Measurements from ENCODE around the gene NANOS3.

The NANOS3 gene
- long read RNA-seq, result 0 reads

DNA sequence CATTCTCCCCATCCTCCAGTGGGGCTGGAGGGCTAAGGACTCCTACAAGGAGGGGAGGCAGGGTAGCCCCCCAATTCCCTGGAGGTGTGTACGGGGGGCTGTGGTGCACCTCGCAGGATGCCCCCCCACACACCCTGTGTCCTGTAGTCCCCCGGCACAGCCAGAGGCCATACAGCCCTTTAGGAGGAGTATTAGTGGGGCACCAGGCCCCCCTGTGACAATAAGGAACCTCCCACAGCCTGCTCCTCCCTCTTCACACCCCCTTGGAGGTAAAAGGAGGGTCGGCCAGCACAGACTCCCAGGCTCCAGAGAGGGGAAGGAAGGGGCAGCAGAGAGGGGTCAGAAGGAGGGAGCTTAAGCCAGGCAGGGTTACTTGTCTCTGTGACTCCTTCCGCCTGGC, at the start of gene NANOS3:
TSS of gene NANOS3 (plus strand) at position 301 of the 400 bp plus-strand sequence. CDS start 115 bp downstream, outside the sequence.
- no peak within 1 kb of the TSS for H3K27ac ChIP-seq (replicated peaks)
- DNase-seq (ENCODE audit: low read depth in 1 of 2, low spot score in 1 of 2), result no peak
- H3K27me3 ChIP-seq (ENCODE audit: insufficient read depth, poor library complexity, severe bottlenecking), result no peaks in the 10 kb centered on the region

DNA sequence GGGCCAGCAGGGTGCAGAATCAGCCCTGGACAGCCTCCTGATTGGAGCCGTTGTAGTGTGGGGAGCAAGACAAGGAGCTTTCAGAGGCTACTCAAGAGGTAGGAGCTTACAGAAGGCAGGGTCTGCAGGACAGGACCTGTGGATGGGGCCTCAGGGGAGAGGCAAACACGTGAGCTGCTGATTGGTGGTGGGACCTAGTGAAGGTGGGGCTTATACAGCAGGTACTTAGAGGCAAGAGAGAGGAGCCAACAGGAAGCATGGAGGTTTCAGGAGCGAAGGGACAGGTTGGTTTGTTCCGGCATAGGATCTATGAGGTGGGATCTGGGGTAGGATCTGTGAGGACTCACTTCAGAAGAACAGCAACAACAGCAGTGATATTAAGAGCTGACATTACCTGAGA, 49.3 kb upstream of the NANOS3 start:
- TF ChIP-seq, protein P1, sequence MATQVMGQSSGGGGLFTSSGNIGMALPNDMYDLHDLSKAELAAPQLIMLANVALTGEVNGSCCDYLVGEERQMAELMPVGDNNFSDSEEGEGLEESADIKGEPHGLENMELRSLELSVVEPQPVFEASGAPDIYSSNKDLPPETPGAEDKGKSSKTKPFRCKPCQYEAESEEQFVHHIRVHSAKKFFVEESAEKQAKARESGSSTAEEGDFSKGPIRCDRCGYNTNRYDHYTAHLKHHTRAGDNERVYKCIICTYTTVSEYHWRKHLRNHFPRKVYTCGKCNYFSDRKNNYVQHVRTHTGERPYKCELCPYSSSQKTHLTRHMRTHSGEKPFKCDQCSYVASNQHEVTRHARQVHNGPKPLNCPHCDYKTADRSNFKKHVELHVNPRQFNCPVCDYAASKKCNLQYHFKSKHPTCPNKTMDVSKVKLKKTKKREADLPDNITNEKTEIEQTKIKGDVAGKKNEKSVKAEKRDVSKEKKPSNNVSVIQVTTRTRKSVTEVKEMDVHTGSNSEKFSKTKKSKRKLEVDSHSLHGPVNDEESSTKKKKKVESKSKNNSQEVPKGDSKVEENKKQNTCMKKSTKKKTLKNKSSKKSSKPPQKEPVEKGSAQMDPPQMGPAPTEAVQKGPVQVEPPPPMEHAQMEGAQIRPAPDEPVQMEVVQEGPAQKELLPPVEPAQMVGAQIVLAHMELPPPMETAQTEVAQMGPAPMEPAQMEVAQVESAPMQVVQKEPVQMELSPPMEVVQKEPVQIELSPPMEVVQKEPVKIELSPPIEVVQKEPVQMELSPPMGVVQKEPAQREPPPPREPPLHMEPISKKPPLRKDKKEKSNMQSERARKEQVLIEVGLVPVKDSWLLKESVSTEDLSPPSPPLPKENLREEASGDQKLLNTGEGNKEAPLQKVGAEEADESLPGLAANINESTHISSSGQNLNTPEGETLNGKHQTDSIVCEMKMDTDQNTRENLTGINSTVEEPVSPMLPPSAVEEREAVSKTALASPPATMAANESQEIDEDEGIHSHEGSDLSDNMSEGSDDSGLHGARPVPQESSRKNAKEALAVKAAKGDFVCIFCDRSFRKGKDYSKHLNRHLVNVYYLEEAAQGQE (IDR thresholded peaks at IDR 0.05; ENCODE audit: insufficient replicate concordance, low read depth), result no peak
- no peak for TF ChIP-seq GABPA (IDR thresholded peaks at IDR 0.05; ENCODE audit: low read depth)
- TF ChIP-seq, protein P2, sequence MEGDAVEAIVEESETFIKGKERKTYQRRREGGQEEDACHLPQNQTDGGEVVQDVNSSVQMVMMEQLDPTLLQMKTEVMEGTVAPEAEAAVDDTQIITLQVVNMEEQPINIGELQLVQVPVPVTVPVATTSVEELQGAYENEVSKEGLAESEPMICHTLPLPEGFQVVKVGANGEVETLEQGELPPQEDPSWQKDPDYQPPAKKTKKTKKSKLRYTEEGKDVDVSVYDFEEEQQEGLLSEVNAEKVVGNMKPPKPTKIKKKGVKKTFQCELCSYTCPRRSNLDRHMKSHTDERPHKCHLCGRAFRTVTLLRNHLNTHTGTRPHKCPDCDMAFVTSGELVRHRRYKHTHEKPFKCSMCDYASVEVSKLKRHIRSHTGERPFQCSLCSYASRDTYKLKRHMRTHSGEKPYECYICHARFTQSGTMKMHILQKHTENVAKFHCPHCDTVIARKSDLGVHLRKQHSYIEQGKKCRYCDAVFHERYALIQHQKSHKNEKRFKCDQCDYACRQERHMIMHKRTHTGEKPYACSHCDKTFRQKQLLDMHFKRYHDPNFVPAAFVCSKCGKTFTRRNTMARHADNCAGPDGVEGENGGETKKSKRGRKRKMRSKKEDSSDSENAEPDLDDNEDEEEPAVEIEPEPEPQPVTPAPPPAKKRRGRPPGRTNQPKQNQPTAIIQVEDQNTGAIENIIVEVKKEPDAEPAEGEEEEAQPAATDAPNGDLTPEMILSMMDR (IDR thresholded peaks at IDR 0.05; ENCODE audit: insufficient read depth, low read length), result no peak
- TF ChIP-seq SPI1 (IDR thresholded peaks at IDR 0.05; ENCODE audit: borderline replicate concordance, low read depth), result no peak
- TF ChIP-seq POLR2AphosphoS5 (IDR thresholded peaks at IDR 0.05; ENCODE audit: low read depth), result no peak
- DNase-seq (ENCODE audit: low read depth in 1 of 2, low spot score in 1 of 2), result no peak
- Histone ChIP-seq H3K27ac (replicated peaks) (no peak overlapping the region), H3K27me3 (ENCODE audit: insufficient read depth, poor library complexity, severe bottlenecking) (no peaks in the 10 kb centered on the region), H3K4me3 (replicated peaks; ENCODE audit: insufficient read depth, low read length) (no peak overlapping the region)

More for the DNA sequence above, at the start of gene NANOS3:
- TF ChIP-seq SPI1 (IDR thresholded peaks at IDR 0.05; ENCODE audit: borderline replicate concordance, low read depth) (no peak), POLR2AphosphoS5 (IDR thresholded peaks at IDR 0.05; ENCODE audit: low read depth) (no peak), GABPA (IDR thresholded peaks at IDR 0.05; ENCODE audit: low read depth) (no peak)
- TF ChIP-seq, protein P1 (IDR thresholded peaks at IDR 0.05; ENCODE audit: insufficient replicate concordance, low read depth), result no peak
- TF ChIP-seq, protein P2 (IDR thresholded peaks at IDR 0.05; ENCODE audit: insufficient read depth, low read length), result no peak
- H3K4me3 ChIP-seq (replicated peaks; ENCODE audit: insufficient read depth, low read length), result no peak within 1 kb of the TSS

DNA sequence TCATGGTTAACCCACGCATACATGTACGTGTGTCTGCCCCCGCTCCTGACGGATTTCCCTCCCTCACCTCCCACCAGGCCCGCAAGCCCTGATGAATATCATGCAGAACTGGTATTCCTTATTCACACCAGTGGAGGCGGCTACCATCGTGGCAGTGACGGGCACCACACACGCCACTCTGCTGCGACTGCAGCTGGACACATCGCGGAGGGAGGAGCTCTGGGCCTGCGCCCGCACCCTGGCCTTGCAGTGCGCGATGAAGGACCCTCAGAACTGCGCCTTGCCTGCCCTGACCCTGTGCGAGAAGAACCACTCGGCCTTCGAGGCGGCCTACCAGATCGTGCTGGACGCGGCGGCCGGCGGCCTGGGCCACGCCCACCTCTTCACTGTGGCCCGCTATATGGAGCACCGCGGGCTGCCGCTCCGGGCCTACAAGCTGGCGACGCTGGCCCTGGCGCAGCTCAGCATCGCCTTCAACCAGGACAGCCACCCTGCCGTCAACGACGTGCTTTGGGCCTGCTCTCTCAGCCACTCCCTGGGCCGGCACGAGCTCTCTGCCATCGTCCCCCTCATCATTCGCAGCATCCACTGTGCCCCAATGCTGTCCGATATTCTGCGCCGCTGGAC, 46.7 kb upstream of the NANOS3 start:
- TF ChIP-seq SPI1 (IDR thresholded peaks at IDR 0.05; ENCODE audit: borderline replicate concordance, low read depth), result no peak
- TF ChIP-seq, protein P2 (IDR thresholded peaks at IDR 0.05; ENCODE audit: insufficient read depth, low read length), result no peak
- no peak for TF ChIP-seq GABPA (IDR thresholded peaks at IDR 0.05; ENCODE audit: low read depth)
- no peak for TF ChIP-seq POLR2AphosphoS5 (IDR thresholded peaks at IDR 0.05; ENCODE audit: low read depth)
- TF ChIP-seq, protein P1 (IDR thresholded peaks at IDR 0.05; ENCODE audit: insufficient replicate concordance, low read depth), result no peak
- Histone ChIP-seq H3K4me3 (replicated peaks; ENCODE audit: insufficient read depth, low read length) (no peak overlapping the region), H3K27me3 (ENCODE audit: insufficient read depth, poor library complexity, severe bottlenecking) (no peaks in the 10 kb centered on the region), H3K27ac (replicated peaks) (no peak overlapping the region)
- DNase-seq (ENCODE audit: low read depth in 1 of 2, low spot score in 1 of 2), result no peak

Data from HL-60 (cell line).